PC-9 (cell line): ENCODE results near the gene LRRC4C. TPM values are rescaled to one million over a fixed set of nuclear protein-coding genes. Genes with fewer than 3 reads are reported as not detected.
"Not testable (repeated sequence)": the region's sequence is repeated elsewhere in the genome, so short reads cannot be mapped to it uniquely, and the experiment has no call there.

Experiments used
- BruUV-seq: library from RNA; stranded (reverse); fragments of 400-500 nt; replicated peaks from 2 replicates; lab custom pipeline; 2021; lab: Mats Ljungman, UMichigan
- CTCF ChIA-PET: fragments of 300-600 bp; sonication (Branson Sonifier 250); formaldehyde crosslinking; loops from one replicate; lab custom pipeline; 2022; ENCODE audit warnings: antibody characterized with exemption; lab: Charles Lee
- POLR2A ChIA-PET: fragments of 300-600 bp; sonication (Branson Sonifier 250); formaldehyde crosslinking; loops from one replicate; lab custom pipeline; 2022; ENCODE audit warnings: antibody characterized with exemption; ENCODE audit not compliant: unreplicated experiment; lab: Charles Lee
- DNase-seq, 2 experiments: peaks; one replicate each; pipeline versions ENCODE4 v3.0.0 to v3.0.0-alpha.2; 2015 to 2022; ENCODE audit warnings: mixed read lengths in 1 of 2
- H2AFZ ChIP-seq: fragments of 200-600 bp; sonication (generic); 2 replicates; pipeline ENCODE4 v1.8.1; 2017; ENCODE audit warnings: antibody characterized with exemption
- H3F3A ChIP-seq: fragments of 200-600 bp; sonication (generic); 2 replicates; pipeline ENCODE4 v1.8.1; 2017; ENCODE audit warnings: antibody characterized with exemption, mild to moderate bottlenecking, low read depth; ENCODE audit not compliant: insufficient read depth
- H3K27ac ChIP-seq: fragments of 200-600 bp; sonication (generic); 2 replicates; pipeline ENCODE4 v1.6.1; 2016; ENCODE audit warnings: mixed run types
- H3K27me3 ChIP-seq: fragments of 200-600 bp; sonication (generic); 2 replicates; pipeline ENCODE4 v1.6.1; 2016; ENCODE audit warnings: low read depth, mixed run types; ENCODE audit not compliant: insufficient read depth
- H3K36me3 ChIP-seq: fragments of 200-600 bp; sonication (generic); 2 replicates; pipeline ENCODE4 v1.6.1; 2016; ENCODE audit warnings: low read depth, mixed run types
- H3K4me1 ChIP-seq: fragments of 200-600 bp; sonication (generic); replicated peaks from 2 replicates; pipeline ENCODE4 v1.6.1; 2016; ENCODE audit warnings: mixed run types; ENCODE audit not compliant: insufficient read depth
- H3K4me2 ChIP-seq: fragments of 200-600 bp; sonication (generic); 2 replicates; pipeline ENCODE4 v1.6.1; 2017; ENCODE audit warnings: mixed run types
- H3K4me3 ChIP-seq: fragments of 200-600 bp; sonication (generic); 2 replicates; pipeline ENCODE4 v1.6.1; 2016; ENCODE audit warnings: mixed run types
- H3K79me2 ChIP-seq: fragments of 200-600 bp; sonication (generic); 2 replicates; pipeline ENCODE4 v1.6.1; 2017; ENCODE audit warnings: low read depth, mixed run types
- H3K9me2 ChIP-seq: fragments of 200-600 bp; sonication (generic); 2 replicates; pipeline ENCODE4 v1.8.1; 2017; ENCODE audit warnings: mild to moderate bottlenecking; ENCODE audit not compliant: insufficient read depth
- H3K9me3 ChIP-seq: fragments of 200-600 bp; sonication (generic); 2 replicates; pipeline ENCODE4 v1.8.1; 2016; ENCODE audit warnings: low read depth; ENCODE audit not compliant: insufficient read depth
- H4K20me1 ChIP-seq: fragments of 200-600 bp; sonication (generic); 2 replicates; pipeline ENCODE4 v1.8.1; 2017; ENCODE audit not compliant: insufficient read depth
- CTCF ChIP-seq: fragments of 200-600 bp; sonication (generic); conservative IDR thresholded peaks from 2 replicates; pipeline ENCODE4 v1.6.1; 2017; ENCODE audit warnings: mixed run types, antibody characterized with exemption, mild to moderate bottlenecking, moderate library complexity
- EZH2 ChIP-seq: fragments of 200-600 bp; sonication (generic); IDR thresholded peaks from 2 replicates; pipeline ENCODE4 v1.8.0; 2017; ENCODE audit warnings: antibody characterized with exemption, low read depth
- intact Hi-C: fragments of 100-400 bp; cut with micrococcal nuclease; formaldehyde crosslinking; loops from one replicate; pipeline ENCODE4 v1.10.0; 2022; ENCODE audit not compliant: unreplicated experiment
- total RNA-seq: library from RNA; stranded (reverse); gene quantifications from 2 replicates; pipeline ENCODE4 v1.2.3, GENCODE V29; 2021

LRRC4C gene
- total RNA-seq, 1 experiment from 2014 or later: not detected

GRCh38 chr11:40170078-40170477 lies 1289.4 kb downstream of the LRRC4C start:
- H4K20me1 ChIP-seq: no peaks in the 10 kb centered on the region
- no peaks in the 10 kb centered on the region for H3K4me1 ChIP-seq
- ChIA-PET POLR2A (no interaction called here), CTCF (no interaction called here)
- H3K9me3 ChIP-seq: no peaks in the 10 kb centered on the region
- no peak overlapping the region for H3K27ac ChIP-seq
- no peaks in the 10 kb centered on the region for H3K36me3 ChIP-seq
- H3K4me2 ChIP-seq: no peak overlapping the region
- H2AFZ ChIP-seq: no peak overlapping the region
- intact Hi-C loops: no loop called here
- no peak for DNase-seq
- no TSS peak for BruUV-seq
- no peak for TF ChIP-seq CTCF
- no peaks in the 10 kb centered on the region for H3K27me3 ChIP-seq
- H3K4me3 ChIP-seq: no peak overlapping the region
- no peaks in the 10 kb centered on the region for H3K79me2 ChIP-seq
- H3F3A ChIP-seq: no peaks in the 10 kb centered on the region
- no peaks in the 10 kb centered on the region; the same call in 1 of the 2 replicates for H3K9me2 ChIP-seq

GRCh38 chr11:40168414-40168813 lies 1291.0 kb downstream of the LRRC4C start:
- Histone ChIP-seq H3K27ac (no peak overlapping the region), H3K9me2 (no peaks in the 10 kb centered on the region), H3F3A (no peaks in the 10 kb centered on the region), H3K4me2 (no peak overlapping the region), H2AFZ (no peak overlapping the region), H3K4me1 (no peaks in the 10 kb centered on the region), H3K9me3 (no peaks in the 10 kb centered on the region), H3K27me3 (no peaks in the 10 kb centered on the region), H3K4me3 (no peak overlapping the region), H4K20me1 (no peaks in the 10 kb centered on the region), H3K36me3 (no peaks in the 10 kb centered on the region), H3K79me2 (no peaks in the 10 kb centered on the region)
- no peak for DNase-seq
- TF ChIP-seq EZH2: no peak
- no peak for TF ChIP-seq CTCF
- intact Hi-C loops: no loop called here
- BruUV-seq: no TSS peak
- ChIA-PET CTCF (no interaction called here), POLR2A (no interaction called here)

- intact Hi-C loops, H3F3A ChIP-seq, H3K9me2 ChIP-seq, H3K9me3 ChIP-seq, H4K20me1 ChIP-seq, H3K36me3 ChIP-seq, H3K4me3 ChIP-seq, CTCF ChIA-PET, DNase-seq, H3K4me2 ChIP-seq, H3K27ac ChIP-seq, H3K27me3 ChIP-seq, H2AFZ ChIP-seq, H3K4me1 ChIP-seq, BruUV-seq, H3K79me2 ChIP-seq, POLR2A ChIA-PET: not testable (repeated sequence)
These were observed 1291.6 kb downstream of the LRRC4C start for GRCh38 chr11:40167805-40168204.

- Histone ChIP-seq H3K79me2 (no peaks in the 10 kb centered on the region), H3K4me1 (no peaks in the 10 kb centered on the region), H3K9me3 (no peaks in the 10 kb centered on the region), H3K4me2 (no peak overlapping the region), H3F3A (no peaks in the 10 kb centered on the region), H4K20me1 (no peaks in the 10 kb centered on the region), H3K9me2 (no peaks in the 10 kb centered on the region), H3K4me3 (no peak overlapping the region), H2AFZ (no peak overlapping the region), H3K36me3 (no peaks in the 10 kb centered on the region), H3K27ac (no peak overlapping the region), H3K27me3 (no peaks in the 10 kb centered on the region)
- no peak for DNase-seq
- ChIA-PET CTCF (no interaction called here), POLR2A (no interaction called here)
- intact Hi-C loops: no loop called here
- TF ChIP-seq EZH2 (no peak), CTCF (no peak)
- BruUV-seq: no TSS peak
These were observed 1292.6 kb downstream of the LRRC4C start for GRCh38 chr11:40166892-40167291.
